Left hindlimb (tissue), 1 donor: ENCODE measurements around the gene LEMD1.

Experiments
- DNase-seq: peaks from one replicate; pipeline ENCODE4 v3.0.0-alpha.2; 2018

The LEMD1 gene

DNA sequence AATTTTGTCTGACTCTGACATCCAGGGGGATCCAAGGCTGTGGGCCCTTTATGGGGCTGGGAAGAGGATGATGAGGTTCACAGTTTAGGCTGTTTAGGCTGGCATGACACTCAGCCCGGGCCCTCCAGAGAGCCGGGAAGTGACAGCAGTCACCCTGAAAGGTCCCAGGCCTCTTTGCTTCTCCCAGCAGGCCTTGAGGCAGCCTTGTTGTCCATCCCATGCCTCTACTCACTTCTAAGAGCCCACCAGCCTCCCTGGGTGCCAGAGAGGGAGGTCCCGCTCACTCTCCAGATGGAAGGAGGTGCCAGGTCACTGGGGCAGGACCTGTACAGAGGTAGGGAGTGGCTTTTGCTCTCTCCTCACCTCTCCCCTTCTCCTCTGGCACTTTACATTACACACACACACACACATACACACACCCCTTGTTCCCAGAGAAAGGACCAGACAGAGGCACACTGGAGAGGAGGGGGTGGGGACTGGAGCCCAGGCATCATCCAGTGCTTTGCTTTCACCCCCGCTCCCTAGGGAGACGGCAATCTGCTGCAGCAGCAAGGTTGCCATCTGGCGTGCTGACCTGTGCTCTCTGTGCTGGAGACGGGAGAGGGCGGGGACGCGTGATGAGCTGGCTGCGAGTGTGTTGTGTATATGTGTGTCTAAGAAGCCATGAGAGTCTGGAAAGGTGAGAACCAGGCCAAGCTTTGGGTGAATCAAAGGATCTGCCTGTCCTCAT lies 69.7 kb downstream of the LEMD1 start:
- no peak for DNase-seq

- DNase-seq: no peak
Measured at GRCh38 chr1:205350691-205351141, 71.1 kb downstream of the LEMD1 start.

GRCh38 chr1:205350124-205350523 lies 71.7 kb downstream of the LEMD1 start:
- no peak for DNase-seq

DNA sequence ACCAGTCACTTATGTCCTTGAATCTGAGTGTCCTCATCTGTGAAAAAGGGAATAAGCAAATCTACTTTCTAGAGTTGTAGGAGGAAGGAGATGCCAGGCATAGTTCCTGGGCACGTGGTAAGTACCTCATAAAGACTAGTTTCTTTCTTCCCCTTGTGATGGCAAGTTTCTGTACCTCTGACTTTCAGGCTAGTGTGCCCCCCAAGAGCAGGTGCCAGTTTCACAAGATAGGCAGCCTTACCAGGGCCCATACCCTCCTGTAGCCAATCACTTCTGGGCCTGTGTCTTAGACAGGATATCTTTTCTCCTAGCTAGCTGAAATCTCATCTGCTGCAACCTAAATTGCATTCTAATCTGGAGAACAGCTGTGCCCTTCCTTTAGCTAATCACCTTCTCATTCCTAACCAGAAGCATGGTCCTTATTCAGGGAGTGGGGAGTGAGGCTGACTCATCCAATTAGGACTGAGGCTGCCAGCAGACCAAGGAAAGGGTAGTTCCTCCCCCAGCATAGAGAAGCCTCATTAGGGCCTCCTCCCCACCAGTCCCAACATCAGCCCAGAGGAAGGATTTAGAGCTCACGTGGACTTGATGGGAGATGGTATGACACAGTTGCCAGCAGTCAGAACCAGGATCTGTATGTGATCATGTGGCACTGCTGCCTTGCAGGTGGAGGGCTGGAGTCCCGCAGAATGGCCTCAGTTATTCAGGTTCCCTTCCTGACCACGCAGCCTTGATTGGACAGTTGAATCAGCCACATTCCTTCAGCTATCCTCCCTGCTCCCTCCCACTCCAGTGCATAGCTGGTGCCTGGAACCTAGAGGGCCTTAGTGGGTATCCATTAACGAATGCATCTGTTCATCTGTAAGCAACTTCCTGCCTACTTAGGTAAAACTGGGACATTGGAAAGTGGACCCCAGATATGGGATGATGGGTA lies 73.0 kb downstream of the LEMD1 start:
- no peak for DNase-seq

GRCh38 chr1:205346956-205347574 lies 74.8 kb downstream of the LEMD1 start:
- DNase-seq: no peak

DNA sequence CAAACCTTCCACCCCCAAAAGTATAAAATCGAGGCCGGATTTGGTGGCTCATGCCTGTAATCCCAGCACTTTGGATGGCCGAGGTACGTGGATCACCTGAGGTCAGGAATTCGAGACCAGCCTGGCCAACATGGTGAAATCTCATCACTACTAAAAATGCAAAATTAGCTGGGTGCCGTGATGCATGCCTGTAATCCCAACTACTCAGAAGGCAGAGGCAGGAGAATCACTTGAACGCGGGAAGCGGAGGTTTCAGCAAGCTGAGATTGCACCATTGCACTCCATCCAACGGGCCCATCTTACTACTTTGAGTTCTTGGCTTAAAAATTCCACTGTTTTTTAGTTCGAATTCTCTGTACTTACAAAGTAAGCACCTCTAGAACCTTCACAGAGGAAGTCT lies 76.1 kb downstream of the LEMD1 start:
- no peak for DNase-seq

DNA sequence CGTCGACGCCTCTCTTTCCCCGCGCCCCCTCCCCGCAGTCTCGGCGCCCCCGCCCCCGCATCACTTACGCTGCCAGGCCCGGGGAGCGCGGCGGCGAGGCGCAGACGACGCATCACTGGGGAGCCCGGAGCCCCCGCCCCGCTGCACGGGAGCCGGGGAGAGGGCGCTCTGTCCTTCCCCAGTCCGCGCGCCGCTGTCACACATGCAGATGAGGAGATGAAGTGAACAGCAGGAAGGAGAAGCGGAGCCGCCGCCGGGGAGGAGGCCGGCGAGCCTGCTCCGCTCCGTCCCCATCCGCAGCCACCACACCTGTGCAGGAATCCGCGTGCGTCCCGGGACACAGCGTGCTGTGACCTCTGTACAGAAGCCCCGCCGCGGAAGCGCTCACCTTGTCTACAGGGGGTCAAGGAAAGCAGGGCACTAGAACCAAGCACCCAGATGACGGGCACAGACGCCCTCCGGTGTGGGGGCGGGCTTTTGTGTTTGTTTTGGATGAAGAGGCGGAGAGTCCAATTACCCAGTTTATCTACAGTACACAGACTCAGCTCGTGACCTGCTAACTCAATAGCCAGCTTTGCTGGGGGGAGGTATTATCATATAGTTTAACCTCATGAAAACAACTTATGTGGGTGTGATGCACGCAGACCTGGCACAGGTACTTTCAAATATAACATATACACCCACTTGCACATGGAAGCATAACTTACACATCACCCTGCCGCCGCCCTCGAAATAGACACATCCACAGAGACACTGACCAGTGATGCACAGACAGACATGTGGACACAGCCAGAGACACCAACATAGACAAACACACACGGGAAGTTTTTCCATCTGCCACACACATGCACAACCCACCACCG lies 77.6 kb downstream of the LEMD1 start:
- DNase-seq: no peak

DNA sequence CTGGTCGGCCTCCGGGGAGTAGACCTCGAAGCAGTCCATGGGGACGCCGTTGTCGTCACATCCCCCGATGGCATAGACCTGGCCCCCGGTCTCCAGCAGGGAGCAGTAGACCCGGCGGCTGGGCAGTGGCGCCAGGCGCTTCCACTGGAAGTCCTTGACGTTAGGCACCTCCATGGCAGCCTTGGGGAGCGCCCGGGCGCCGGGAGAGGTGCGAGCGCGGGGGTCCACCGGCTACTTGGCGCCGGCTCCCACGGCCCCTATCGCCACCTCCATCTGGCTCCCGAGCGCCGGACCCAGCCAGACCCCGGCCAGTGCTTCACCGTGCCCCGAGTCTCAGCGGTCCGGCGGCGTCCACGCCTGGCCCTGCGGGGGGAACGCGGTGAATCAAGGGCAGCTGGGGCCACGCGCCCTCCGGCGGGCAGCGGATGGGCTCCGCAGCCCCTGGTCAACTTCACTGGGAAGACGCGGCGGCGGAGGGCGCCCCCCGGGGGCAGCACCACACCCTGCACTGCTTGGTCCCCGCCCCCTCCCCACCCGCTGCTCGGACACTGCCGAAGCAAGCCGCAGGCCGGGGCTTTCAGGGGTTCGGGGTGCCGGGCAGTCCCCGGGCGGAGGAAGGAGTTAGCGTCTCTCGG lies 78.3 kb downstream of the LEMD1 start:
- no peak for DNase-seq

- no peak for DNase-seq
Measured at GRCh38 chr1:205342986-205343385, 78.9 kb downstream of the LEMD1 start.

- no peak for DNase-seq
Measured at GRCh38 chr1:205340676-205341075, 81.2 kb downstream of the LEMD1 start.

DNA sequence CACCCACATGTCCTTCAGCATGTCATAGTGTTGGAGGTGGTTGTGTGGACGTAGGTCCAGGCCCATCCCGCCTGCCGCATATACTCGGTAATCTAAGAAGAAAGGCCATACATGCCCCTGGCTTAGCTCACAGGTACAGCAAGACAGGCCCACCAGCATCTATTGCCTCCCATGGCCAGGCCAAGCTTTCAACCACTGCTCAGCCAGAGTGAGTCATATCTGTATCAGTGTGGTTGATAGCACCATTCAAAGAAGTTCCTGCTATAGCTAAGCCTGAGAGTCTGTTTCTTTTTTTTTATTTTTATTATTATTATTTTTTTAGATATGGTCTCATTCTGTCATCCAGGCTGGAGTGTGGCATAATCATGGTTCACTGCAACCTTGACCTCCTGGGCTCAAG lies 82.1 kb downstream of the LEMD1 start:
- no peak for DNase-seq

DNA sequence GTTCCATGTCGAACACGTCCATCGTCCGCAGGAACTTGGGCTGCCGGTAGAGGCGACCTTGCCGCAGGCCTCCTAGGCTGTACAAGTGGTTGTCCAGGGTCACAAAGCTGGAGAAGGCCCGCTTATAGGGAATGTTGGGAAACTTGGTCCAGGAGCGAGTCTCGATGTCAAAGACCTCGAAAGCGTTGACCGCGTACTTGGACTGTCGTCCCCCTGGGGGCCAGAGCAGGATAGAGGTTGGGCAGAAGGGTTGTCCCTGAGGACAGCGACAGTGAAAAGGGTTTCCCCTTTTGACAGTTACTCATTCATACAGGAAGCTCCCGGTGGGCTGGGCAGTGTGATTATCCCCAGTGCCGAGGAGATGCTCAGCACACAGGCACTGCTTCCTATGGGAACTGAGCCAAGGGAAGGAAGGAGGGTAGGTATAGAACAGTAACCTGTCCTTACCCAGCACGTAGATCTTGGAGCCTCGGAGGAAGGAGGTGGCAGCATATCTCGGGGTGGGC lies 82.6 kb downstream of the LEMD1 start:
- DNase-seq: no peak

GRCh38 chr1:205338011-205338410 lies 83.8 kb downstream of the LEMD1 start:
- no peak for DNase-seq

DNA sequence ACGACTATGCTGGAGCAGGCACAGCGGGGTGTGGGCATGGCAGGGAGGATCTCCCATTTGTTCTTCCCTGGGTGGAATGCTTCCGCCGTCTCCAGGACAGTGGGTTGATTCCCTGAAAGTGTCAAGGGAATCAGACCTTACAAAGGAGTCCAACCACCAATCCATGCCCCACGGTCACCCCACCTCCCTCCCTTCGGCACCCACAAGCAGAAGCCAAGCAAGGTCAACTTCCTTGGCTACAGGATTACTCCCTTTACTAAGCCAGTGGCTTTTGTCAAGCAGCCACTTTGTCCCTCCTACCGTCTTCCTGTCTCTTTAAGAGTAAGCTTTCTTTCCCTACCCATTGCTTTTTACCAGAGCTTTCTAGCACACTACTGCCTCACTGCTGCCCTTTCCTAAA lies 84.4 kb downstream of the LEMD1 start:
- no peak for DNase-seq

- DNase-seq: peak; percentile 63
Measured at GRCh38 chr1:205335692-205336091, 86.2 kb downstream of the LEMD1 start.

DNA sequence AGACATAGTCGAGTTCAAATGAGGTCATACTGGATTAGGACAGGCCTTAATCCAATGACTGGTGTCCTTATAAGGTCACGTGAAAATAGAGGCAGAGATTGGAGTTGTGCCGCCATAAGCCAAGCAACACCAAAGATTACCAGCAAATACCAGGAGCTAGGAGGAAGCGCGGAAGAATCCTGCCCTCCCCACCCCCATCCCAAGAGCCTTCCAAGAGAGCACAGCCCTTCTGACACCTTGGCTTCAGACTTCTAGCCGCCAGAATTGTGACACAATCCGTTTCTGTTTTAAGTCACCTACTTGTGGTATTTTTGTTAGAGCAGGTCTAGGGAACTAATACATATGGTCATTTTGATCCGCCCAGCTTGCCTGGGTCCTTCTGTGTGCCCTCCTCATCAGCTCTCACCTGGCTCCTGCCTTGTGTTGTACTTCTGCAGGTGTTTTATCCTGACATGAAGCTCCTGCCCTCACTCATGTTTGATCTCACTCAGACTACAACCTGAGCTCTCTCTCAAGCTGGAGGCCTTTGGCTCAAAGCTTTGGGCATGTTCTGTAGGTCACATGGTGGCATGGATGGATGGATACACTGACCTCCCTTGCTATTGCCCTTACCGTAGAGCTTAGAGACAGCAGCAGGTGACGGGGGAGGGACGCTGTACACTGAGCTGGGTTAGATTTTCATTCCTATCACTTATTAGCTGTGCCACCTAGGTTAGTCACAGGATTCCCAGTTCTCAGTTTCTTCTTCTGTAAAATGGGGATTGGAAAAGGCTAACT lies 89.7 kb downstream of the LEMD1 start:
- no peak for DNase-seq
